LoVo (cell line): ENCODE results near the gene PRDM16.

ENCODE experiments used
- DNase-seq: peaks from one replicate; pipeline ENCODE4 v3.0.0-alpha.2; 2016; ENCODE audit warnings: low spot score

PRDM16 gene

GRCh38 chr1:3124246-3124645 is 55.2 kb downstream of the PRDM16 start:
- DNase-seq = no peak

GRCh38 chr1:3125078-3125477 is 56.1 kb downstream of the PRDM16 start:
- DNase-seq = no peak

- DNase-seq = no peak
Measured at GRCh38 chr1:3125546-3126368, 56.8 kb downstream of the PRDM16 start.

DNA sequence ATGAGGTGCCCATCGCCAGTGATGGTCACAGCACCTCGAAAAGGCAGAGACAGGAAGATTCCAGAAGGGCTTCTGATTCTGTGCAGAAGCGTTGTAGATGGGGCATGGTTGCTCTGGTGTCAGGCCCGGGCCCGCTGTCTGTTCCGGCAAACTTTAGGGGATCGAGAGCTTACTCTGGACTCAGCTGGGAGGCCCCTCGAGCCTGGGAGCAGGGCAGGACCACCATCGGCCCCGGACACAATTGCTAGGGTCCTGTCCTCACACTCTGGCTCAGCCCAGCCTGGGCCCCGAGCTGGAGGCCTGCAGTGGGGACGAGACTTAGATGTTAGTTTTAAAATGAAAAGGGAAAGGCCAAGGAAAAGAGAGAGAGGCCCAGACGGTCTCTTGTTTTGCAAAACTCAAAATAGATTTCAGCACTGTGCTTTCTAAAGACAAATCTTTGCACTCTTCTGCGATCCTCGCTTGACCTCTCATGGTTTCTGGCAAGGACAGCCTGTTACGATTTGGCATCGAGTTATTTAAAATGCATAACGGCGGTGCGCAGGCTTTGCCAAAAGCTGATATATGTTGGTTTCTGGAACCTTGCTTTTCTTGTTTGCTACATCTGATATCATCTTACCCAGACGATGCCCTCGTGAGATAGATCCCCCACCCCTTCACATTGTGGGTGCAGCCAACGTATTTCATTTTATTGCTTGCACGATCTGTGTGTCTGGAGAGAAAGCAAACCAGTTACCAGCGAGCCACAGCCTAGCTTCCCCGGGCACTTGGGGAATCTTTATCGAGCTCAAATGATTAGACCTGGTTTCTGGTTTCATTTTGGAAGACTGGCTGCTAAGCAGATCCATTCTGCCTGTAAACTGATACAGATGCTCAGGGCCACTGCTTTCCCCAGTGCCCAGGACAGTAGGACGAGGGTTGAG is 58.0 kb downstream of the PRDM16 start:
- DNase-seq = no peak

DNA sequence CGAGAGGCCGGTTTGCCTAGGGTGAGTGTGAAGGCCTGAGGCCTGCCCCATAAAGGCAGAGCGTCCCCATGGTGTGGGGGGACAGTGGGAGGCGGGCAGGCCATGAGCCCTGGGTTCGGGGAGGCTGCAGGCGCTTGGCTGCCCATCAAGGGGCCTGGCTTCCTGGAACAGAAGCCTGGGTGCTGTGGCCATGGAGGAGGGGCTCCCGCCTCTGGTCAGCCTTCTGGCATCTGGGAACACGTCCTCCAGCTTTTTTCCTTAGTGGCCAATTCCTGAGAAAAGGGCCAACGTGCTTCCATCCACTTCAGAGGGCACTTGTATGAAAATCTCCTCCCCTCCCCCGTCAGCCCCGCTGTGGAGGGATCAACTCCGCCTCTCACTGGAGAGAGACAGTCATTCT is 58.7 kb downstream of the PRDM16 start:
- no peak for DNase-seq

- DNase-seq = no peak
Measured at GRCh38 chr1:3128431-3129132, 59.6 kb downstream of the PRDM16 start.

GRCh38 chr1:3129133-3129490 is 60.1 kb downstream of the PRDM16 start:
- DNase-seq = no peak

- no peak for DNase-seq
Measured at GRCh38 chr1:3130268-3130667, 61.3 kb downstream of the PRDM16 start.

GRCh38 chr1:3132660-3133059 is 63.7 kb downstream of the PRDM16 start:
- no peak for DNase-seq

DNA sequence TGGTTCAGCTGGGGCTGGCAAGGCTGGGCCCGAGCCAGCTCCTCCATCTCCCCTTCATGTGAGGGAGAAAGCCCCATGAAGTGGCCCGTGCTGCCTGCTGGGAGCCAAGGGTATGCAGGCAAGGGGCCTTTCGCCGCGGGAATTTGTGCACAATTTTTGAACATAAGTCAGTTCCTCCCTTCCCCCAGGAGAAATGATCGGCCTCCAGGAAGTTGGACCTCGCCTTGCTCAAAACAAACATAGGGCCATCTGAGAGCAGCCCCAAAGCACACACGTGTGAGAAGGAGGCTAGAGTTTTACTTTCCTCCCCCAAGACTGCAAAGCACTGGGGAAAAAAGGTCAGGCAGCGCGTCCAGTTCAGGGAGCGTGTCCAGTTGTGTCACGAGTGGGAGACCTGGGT is 64.7 kb downstream of the PRDM16 start:
- DNase-seq = no peak

DNA sequence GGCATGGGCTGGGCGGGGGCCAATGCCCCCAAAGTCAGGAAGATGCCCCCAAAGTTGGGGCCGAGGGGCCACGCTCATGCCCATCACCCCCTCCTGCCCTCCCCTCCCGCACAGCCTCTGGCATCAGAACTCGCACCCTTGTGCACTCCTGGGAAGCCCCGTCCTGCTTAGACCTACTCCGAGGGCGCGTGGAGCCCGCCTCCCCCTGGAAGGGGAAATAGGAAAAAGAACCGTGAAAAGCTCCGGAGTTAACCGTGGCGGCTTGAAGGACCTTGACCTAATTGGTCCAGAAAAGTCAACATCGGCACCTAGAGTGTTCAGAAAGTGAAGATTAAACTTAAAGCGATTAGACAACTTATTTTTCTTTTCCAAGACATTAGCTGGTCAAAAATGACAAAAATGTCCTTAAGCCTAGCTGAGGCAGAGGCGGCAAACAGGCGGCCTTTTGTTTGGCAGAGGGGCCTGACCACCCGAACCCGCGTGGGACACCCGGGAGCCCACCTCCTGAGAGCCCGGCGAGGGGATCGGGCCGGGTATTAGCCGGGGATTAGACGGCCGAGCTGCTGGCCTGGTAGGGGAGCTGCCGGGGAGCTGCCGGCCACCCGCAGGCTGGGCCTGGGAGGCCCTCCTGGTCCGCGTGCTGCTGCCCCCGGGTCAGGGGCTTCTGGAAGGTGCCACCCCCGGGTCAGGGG is 65.5 kb downstream of the PRDM16 start:
- no peak for DNase-seq

DNA sequence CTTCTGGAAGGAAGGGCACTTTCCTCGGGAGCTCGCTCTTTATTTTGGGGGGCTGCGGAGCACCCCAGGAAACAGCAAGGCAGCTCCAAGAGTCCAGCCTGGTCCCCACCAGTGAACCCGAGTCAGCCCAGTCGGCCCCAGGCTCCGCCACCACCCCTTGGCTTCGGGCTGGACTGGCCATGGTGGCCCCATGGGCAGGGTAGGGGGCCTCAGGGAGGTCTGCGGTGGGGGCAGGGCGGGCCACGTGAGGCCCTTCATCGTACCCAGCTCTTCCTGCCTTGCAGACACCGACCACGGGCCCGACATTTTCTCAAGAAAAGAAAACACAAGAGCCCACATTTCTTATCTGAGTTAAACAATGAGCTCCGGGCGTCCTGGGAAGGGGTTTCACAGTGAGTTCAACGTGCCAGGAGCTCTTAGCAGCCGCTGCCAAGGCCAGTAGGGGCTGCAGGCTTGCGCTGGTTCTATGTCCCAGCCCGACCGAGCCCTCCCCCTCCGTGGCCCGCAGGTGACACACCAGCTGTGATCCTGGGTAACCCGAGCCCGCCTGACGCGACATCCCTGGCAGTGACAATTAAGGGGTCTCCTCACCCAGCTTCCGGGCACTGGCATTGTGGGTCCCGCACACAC is 66.2 kb downstream of the PRDM16 start:
- DNase-seq = no peak

GRCh38 chr1:3135744-3136455 is 66.9 kb downstream of the PRDM16 start:
- no peak for DNase-seq

GRCh38 chr1:3136532-3136931 is 67.5 kb downstream of the PRDM16 start:
- DNase-seq = no peak

DNA sequence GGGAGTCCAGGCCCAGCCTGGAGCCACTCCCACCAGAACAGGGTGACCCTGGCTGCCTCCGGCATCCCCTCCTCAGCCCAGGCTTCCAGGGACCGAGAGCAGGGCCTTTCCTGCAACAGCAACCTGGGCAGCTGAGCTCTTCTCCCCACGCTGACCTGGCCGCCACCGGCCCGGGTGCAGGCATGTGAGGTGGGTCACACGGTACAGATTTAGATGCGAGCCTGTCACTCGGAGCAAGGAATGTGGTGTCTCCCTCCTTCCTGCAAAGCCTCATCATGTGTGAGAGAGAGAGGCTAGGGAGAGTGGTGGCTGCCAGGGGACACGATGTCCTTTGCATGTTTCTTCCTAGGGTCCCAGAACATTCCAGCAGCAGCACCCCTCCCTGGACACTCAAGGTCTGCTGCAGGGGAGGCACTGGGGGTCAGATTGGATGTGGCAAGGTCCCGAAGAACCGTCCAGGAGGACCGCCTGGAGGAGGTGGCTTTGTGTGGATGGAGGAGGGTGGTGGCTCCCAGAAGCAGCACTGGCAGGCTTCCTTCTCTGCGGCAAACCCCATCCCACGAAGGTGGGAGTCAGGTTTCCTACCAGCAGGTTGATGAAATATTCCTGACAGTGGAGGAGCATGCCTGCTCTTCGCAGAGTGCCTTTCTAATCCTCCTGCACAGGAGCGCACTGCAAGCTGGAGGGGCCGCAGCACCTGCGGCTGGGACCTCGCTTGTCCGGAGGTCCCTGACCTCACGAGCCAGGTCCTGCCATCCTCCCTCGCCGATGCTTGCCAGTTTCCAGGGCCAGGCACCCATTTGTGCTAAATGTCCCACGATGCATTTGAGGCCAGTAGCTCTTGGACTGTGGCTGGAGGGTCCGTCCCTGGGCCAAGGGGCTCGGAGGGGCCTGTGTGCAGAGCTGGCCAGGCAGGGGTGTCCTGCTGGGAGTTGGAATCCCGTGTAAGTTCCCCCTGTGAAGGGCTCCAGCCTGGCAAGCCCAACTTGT is 68.4 kb downstream of the PRDM16 start:
- no peak for DNase-seq

GRCh38 chr1:3138623-3139151 is 69.7 kb downstream of the PRDM16 start:
- no peak for DNase-seq

GRCh38 chr1:3139451-3139852 is 70.4 kb downstream of the PRDM16 start:
- DNase-seq = no peak

- no peak for DNase-seq
Measured at GRCh38 chr1:3139871-3140361, 70.9 kb downstream of the PRDM16 start.

DNA sequence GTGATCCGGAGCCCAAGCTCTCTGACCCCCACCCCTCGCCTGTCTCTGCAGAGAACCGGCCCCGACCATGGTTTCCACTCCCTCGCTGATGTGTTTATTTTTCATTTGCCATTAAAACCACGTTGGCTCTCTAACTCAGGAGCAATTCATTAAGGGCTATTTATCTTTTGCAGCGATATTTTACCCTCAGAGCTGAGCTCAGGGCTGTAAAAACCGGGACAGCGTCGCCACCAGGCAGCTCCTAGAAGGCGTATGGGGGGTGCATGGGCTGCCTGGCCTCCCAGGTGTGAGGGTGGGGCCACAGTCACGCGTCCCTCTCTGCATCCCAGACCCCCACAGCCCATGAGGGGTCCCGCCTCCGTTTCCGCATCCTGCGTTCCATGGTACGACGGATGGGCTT is 71.4 kb downstream of the PRDM16 start:
- no peak for DNase-seq
